HepG2 (cell line): Measurements from ENCODE around the gene MFSD12. TPM values are rescaled to one million over a fixed set of nuclear protein-coding genes. Genes with fewer than 3 reads are reported as not detected.

ENCODE experiments used
- ATAC-seq: fragments of 200-7000 bp; cut with Tn5 transposase; 3 replicates; pipeline ENCODE4 v1.9.1; 2020; ENCODE audit warnings: mild to moderate bottlenecking, moderate library complexity
- BruUV-seq: library from RNA; stranded (reverse); fragments of 400-500 nt; replicated peaks from 2 replicates; lab custom pipeline; 2021; lab: Mats Ljungman, UMichigan
- CTCF ChIA-PET: fragments of 300-600 bp; formaldehyde crosslinking; extraction: SDS; loops from one replicate; lab custom pipeline; 2021; ENCODE audit warnings: low total read pairs, inconsistent platforms, low intra/inter-chr PET ratio; lab: Yijun Ruan, JAX
- POLR2A ChIA-PET: fragments of 350-600 bp; sonication (Branson Sonifier 250); formaldehyde crosslinking; loops from one replicate; lab custom pipeline; 2020; ENCODE audit warnings: antibody characterized with exemption, inconsistent platforms; lab: Yijun Ruan, JAX
- DNase-seq: peaks from one replicate; pipeline ENCODE4 v3.0.0-alpha.2; 2015; ENCODE audit warnings: low spot score
- FAIRE-seq: peaks from 3 replicates; lab custom pipeline; 2011; peaks lifted over from hg19 to GRCh38; lab: Jason Lieb, UNC
- H2AFZ ChIP-seq: one replicate; pipeline ENCODE4 v1.6.1; 2011; ENCODE audit warnings: low read length, inconsistent platforms
- H3K27ac ChIP-seq: fragments of 300-600 bp; 3 replicates; pipeline ENCODE4 v1.8.0; 2011; ENCODE audit warnings: mixed run types, mild to moderate bottlenecking, mixed read lengths, low read length, inconsistent platforms; ENCODE audit not compliant: insufficient read depth; ENCODE audit errors: extremely low read length
- H3K27me3 ChIP-seq, 2 experiments: fragments of 200-600 bp in 1 of 2; 2 replicates in 1 of 2; 3 replicates in 1 of 2; pipeline versions ENCODE4 v1.6.0 to v1.8.0; 2011; ENCODE audit warnings: low read length in 2 of 2, mild to moderate bottlenecking in 2 of 2, moderate library complexity in 2 of 2, inconsistent platforms in 1 of 2; ENCODE audit not compliant: insufficient read depth in 2 of 2, control insufficient read depth in 1 of 2
- H3K36me3 ChIP-seq, 2 experiments: fragments of 200-600 bp in 1 of 2; replicated peaks in 1 of 2; 2 replicates in 1 of 2; 3 replicates in 1 of 2; pipeline versions ENCODE4 v1.5.1 to v1.8.0; 2011; ENCODE audit warnings: low read length in 2 of 2, inconsistent platforms in 1 of 2; ENCODE audit not compliant: insufficient read depth in 2 of 2, control insufficient read depth in 1 of 2
- H3K4me1 ChIP-seq: 2 replicates; pipeline ENCODE4 v1.5.1; 2012; ENCODE audit warnings: low read length, inconsistent platforms; ENCODE audit not compliant: insufficient read depth
- H3K4me2 ChIP-seq: 2 replicates; pipeline ENCODE4 v1.6.0; 2011; ENCODE audit warnings: low read depth, low read length, inconsistent platforms
- H3K4me3 ChIP-seq, 3 experiments: fragments of 200-600 bp in 1 of 3; sonication (generic), shearing (Covaris generic) in 1 of 3; replicated peaks in 1 of 3; 2 replicates each; pipeline ENCODE4 v1.5.1; 2011 to 2016; ENCODE audit warnings: low read length in 3 of 3, inconsistent platforms in 2 of 3, low read depth in 2 of 3, mild to moderate bottlenecking in 2 of 3, control low read depth in 1 of 3, mixed read lengths in 1 of 3; ENCODE audit not compliant: insufficient read depth in 1 of 3
- H3K79me2 ChIP-seq: one replicate; pipeline ENCODE4 v1.6.1; 2011; ENCODE audit warnings: low read length, inconsistent platforms; ENCODE audit not compliant: insufficient read depth
- H3K9ac ChIP-seq: 2 replicates; pipeline ENCODE4 v1.6.0; 2011; ENCODE audit warnings: mild to moderate bottlenecking, low read depth, low read length, inconsistent platforms; ENCODE audit not compliant: insufficient read depth
- H3K9me3 ChIP-seq: 2 replicates; pipeline ENCODE4 v1.5.1; 2012; ENCODE audit warnings: mild to moderate bottlenecking, low read length
- H4K20me1 ChIP-seq: 2 replicates; pipeline ENCODE4 v1.6.0; 2011; ENCODE audit warnings: inconsistent platforms, mild to moderate bottlenecking, low read length, moderate library complexity; ENCODE audit not compliant: insufficient read depth
- FLYWCH1 ChIP-seq: sonication (generic); formaldehyde crosslinking; IDR thresholded peaks from 2 replicates; pipeline ENCODE4 v1.8.1; 2023; ENCODE audit warnings: mild to moderate bottlenecking, missing genetic modification reagents
- FOXM1 ChIP-seq: sonication (generic); formaldehyde crosslinking; IDR thresholded peaks from 2 replicates; pipeline ENCODE4 v1.5.0; 2020; ENCODE audit warnings: missing genetic modification reagents
- HOXA5 ChIP-seq: sonication (generic); formaldehyde crosslinking; IDR thresholded peaks from 2 replicates; pipeline ENCODE4 v1.4.0; 2020; ENCODE audit warnings: missing genetic modification reagents
- NCOA2 ChIP-seq: sonication (generic); formaldehyde crosslinking; IDR thresholded peaks from 2 replicates; pipeline ENCODE4 v1.8.0; 2022; ENCODE audit warnings: inconsistent platforms
- PLRG1 ChIP-seq: fragments of 450-650 bp; conservative IDR thresholded peaks from 2 replicates; pipeline ENCODE4 v1.6.1; 2016
- TAF1 ChIP-seq: sonication (generic); formaldehyde crosslinking; IDR thresholded peaks from 2 replicates; pipeline ENCODE4 v1.4.0; 2020; ENCODE audit warnings: missing genetic modification reagents
- TCF7 ChIP-seq: sonication (generic); IDR thresholded peaks from 2 replicates; pipeline ENCODE4 v1.6.1; 2016; ENCODE audit warnings: antibody characterized with exemption, low read depth
- TP53 ChIP-seq: sonication (generic); formaldehyde crosslinking; conservative IDR thresholded peaks from 2 replicates; pipeline ENCODE4 v1.4.0; 2020; ENCODE audit warnings: missing genetic modification reagents
- ZNF282 ChIP-seq: fragments of 450-650 bp; IDR thresholded peaks from 2 replicates; pipeline ENCODE4 v1.6.1; 2018; ENCODE audit not compliant: partially characterized antibody
- ZSCAN30 ChIP-seq: sonication (generic); formaldehyde crosslinking; IDR thresholded peaks from 2 replicates; pipeline ENCODE4 v1.5.0; 2020; ENCODE audit warnings: mild to moderate bottlenecking, missing genetic modification reagents
- WGBS: methylation state at CpG from one replicate; pipeline ENCODE4 v1.1.6; 2017; ENCODE audit warnings: low lambda C conversion rate; 5-methylcytosine and 5-hydroxymethylcytosine counted together
- in situ Hi-C: cut with HindIII; loops from 2 replicates; pipeline ENCODE4 v1.10.0; 2017; ENCODE audit warnings: low pct_unique_long_range_greater_than_20kb; ENCODE audit not compliant: extremely low pct_ligation_motif_present
- intact Hi-C: fragments of 100-400 bp; cut with micrococcal nuclease; formaldehyde crosslinking; loops from one replicate; pipeline ENCODE4 v1.10.0; 2022; ENCODE audit not compliant: unreplicated experiment
- polyA plus RNA-seq, 8 experiments: library from polyadenylated mRNA; depleted of rRNA in 3 of 8; stranded (reverse) in 7 of 8; unstranded in 1 of 8; fragments of >200 nt; fragmentation: Illumina TruSeq in 4 of 8; extraction: Trizol in 4 of 8; gene quantifications; 2 replicates each; pipeline versions ENCODE4 v1.2.1 to v1.2.3, GENCODE V29; 2011 to 2016; ENCODE audit warnings: low read depth in 4 of 8, missing spikeins in 1 of 8, mixed read lengths in 1 of 8; ENCODE audit not compliant: insufficient read depth in 1 of 8
- total RNA-seq, 5 experiments: library from RNA; depleted of rRNA; stranded (reverse); fragments of >200 nt; fragmentation: Illumina TruSeq; extraction: Trizol; gene quantifications; 2 replicates each; pipeline ENCODE4 v1.2.3, GENCODE V29; 2016; ENCODE audit warnings: low read depth in 1 of 5
- TF ChIP-seq, protein P1 (sequence below): sonication (generic); formaldehyde crosslinking; IDR thresholded peaks from 2 replicates; pipeline ENCODE4 v1.4.0; 2020; ENCODE audit warnings: missing genetic modification reagents, borderline replicate concordance
- TF ChIP-seq, protein P2 (sequence below): fragments of 450-650 bp; IDR thresholded peaks from 2 replicates; pipeline ENCODE4 v1.6.1; 2017; ENCODE audit warnings: mild to moderate bottlenecking
- TF ChIP-seq, protein P3 (sequence below): sonication (generic); formaldehyde crosslinking; IDR thresholded peaks from 2 replicates; pipeline ENCODE4 v1.9.0; 2021; ENCODE audit warnings: mild to moderate bottlenecking, missing genetic modification reagents

MFSD12 gene
- total and polyA plus RNA-seq, 2 of the 13 experiments (the other 11 are each of a cell fraction or from before 2014, with no cell fraction given) = 27.2 to 29.1 TPM

DNA sequence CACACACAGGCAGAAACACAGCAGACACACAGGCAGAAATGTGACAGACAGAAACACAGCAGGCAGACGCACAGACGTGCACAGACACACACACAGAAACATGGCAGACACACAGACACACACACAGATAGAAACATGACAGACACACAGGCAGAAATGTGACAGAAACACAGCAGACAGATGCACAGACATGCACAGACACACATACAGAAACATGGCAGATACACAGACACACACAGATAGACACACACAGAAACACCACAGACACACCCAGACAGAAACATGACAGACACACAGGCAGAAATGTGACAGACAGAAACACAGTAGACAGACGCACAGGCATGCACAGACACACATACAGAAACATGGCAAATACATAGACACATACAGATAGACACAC lies 48.0 kb upstream of the MFSD12 start:
- DNase-seq (no peak), ATAC-seq (no peak), FAIRE-seq (no peak)
- Histone ChIP-seq H3K36me3 (no peaks in the 10 kb centered on the region), H3K27me3 (peaks cover 0 to 29% of the 10 kb centered on the region in 2 experiments; a peak in 2 of 5 replicates), H3K9ac (no peak overlapping the region), H3K4me2 (peak overlapping the region; percentile 67), H2AFZ (no peak overlapping the region), H3K4me3 (peak overlapping the region in 1 of 3 experiments; percentile 68; a peak in 1 of 6 replicates), H4K20me1 (no peaks in the 10 kb centered on the region), H3K79me2 (no peaks in the 10 kb centered on the region), H3K27ac (no peak overlapping the region), H3K9me3 (no peaks in the 10 kb centered on the region), H3K4me1 (peaks cover 48% of the 10 kb centered on the region)
- ChIA-PET POLR2A (no interaction called here), CTCF (no interaction called here)
- 10% methylated on average over 3 of the region's 3 CpGs for WGBS
- in situ Hi-C loops (no loop called here), intact Hi-C loops (no loop called here)
- BruUV-seq = no TSS peak
- peak; percentile 14 for TF ChIP-seq ZNF282
- TF ChIP-seq FOXM1 = no peak
- TF ChIP-seq FLYWCH1 = no peak
- TF ChIP-seq, protein P1, sequence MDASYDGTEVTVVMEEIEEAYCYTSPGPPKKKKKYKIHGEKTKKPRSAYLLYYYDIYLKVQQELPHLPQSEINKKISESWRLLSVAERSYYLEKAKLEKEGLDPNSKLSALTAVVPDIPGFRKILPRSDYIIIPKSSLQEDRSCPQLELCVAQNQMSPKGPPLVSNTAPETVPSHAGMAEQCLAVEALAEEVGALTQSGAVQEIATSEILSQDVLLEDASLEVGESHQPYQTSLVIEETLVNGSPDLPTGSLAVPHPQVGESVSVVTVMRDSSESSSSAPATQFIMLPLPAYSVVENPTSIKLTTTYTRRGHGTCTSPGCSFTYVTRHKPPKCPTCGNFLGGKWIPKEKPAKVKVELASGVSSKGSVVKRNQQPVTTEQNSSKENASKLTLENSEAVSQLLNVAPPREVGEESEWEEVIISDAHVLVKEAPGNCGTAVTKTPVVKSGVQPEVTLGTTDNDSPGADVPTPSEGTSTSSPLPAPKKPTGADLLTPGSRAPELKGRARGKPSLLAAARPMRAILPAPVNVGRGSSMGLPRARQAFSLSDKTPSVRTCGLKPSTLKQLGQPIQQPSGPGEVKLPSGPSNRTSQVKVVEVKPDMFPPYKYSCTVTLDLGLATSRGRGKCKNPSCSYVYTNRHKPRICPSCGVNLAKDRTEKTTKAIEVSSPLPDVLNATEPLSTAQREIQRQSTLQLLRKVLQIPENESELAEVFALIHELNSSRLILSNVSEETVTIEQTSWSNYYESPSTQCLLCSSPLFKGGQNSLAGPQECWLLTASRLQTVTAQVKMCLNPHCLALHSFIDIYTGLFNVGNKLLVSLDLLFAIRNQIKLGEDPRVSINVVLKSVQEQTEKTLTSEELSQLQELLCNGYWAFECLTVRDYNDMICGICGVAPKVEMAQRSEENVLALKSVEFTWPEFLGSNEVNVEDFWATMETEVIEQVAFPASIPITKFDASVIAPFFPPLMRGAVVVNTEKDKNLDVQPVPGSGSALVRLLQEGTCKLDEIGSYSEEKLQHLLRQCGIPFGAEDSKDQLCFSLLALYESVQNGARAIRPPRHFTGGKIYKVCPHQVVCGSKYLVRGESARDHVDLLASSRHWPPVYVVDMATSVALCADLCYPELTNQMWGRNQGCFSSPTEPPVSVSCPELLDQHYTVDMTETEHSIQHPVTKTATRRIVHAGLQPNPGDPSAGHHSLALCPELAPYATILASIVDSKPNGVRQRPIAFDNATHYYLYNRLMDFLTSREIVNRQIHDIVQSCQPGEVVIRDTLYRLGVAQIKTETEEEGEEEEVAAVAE (CRISPR knock-in tag) = no peak
- TF ChIP-seq TCF7 = no peak
- TF ChIP-seq, protein P2, sequence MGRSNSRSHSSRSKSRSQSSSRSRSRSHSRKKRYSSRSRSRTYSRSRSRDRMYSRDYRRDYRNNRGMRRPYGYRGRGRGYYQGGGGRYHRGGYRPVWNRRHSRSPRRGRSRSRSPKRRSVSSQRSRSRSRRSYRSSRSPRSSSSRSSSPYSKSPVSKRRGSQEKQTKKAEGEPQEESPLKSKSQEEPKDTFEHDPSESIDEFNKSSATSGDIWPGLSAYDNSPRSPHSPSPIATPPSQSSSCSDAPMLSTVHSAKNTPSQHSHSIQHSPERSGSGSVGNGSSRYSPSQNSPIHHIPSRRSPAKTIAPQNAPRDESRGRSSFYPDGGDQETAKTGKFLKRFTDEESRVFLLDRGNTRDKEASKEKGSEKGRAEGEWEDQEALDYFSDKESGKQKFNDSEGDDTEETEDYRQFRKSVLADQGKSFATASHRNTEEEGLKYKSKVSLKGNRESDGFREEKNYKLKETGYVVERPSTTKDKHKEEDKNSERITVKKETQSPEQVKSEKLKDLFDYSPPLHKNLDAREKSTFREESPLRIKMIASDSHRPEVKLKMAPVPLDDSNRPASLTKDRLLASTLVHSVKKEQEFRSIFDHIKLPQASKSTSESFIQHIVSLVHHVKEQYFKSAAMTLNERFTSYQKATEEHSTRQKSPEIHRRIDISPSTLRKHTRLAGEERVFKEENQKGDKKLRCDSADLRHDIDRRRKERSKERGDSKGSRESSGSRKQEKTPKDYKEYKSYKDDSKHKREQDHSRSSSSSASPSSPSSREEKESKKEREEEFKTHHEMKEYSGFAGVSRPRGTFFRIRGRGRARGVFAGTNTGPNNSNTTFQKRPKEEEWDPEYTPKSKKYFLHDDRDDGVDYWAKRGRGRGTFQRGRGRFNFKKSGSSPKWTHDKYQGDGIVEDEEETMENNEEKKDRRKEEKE = no peak
- no peak for TF ChIP-seq HOXA5
- no peak for TF ChIP-seq TP53 (CRISPR knock-in tag)
- no peak for TF ChIP-seq NCOA2
- 0 out of 2 replicates have a peak, but pooled peaks have one; percentile 26 for TF ChIP-seq PLRG1
- TF ChIP-seq ZSCAN30 = no peak
- TF ChIP-seq, protein P3, sequence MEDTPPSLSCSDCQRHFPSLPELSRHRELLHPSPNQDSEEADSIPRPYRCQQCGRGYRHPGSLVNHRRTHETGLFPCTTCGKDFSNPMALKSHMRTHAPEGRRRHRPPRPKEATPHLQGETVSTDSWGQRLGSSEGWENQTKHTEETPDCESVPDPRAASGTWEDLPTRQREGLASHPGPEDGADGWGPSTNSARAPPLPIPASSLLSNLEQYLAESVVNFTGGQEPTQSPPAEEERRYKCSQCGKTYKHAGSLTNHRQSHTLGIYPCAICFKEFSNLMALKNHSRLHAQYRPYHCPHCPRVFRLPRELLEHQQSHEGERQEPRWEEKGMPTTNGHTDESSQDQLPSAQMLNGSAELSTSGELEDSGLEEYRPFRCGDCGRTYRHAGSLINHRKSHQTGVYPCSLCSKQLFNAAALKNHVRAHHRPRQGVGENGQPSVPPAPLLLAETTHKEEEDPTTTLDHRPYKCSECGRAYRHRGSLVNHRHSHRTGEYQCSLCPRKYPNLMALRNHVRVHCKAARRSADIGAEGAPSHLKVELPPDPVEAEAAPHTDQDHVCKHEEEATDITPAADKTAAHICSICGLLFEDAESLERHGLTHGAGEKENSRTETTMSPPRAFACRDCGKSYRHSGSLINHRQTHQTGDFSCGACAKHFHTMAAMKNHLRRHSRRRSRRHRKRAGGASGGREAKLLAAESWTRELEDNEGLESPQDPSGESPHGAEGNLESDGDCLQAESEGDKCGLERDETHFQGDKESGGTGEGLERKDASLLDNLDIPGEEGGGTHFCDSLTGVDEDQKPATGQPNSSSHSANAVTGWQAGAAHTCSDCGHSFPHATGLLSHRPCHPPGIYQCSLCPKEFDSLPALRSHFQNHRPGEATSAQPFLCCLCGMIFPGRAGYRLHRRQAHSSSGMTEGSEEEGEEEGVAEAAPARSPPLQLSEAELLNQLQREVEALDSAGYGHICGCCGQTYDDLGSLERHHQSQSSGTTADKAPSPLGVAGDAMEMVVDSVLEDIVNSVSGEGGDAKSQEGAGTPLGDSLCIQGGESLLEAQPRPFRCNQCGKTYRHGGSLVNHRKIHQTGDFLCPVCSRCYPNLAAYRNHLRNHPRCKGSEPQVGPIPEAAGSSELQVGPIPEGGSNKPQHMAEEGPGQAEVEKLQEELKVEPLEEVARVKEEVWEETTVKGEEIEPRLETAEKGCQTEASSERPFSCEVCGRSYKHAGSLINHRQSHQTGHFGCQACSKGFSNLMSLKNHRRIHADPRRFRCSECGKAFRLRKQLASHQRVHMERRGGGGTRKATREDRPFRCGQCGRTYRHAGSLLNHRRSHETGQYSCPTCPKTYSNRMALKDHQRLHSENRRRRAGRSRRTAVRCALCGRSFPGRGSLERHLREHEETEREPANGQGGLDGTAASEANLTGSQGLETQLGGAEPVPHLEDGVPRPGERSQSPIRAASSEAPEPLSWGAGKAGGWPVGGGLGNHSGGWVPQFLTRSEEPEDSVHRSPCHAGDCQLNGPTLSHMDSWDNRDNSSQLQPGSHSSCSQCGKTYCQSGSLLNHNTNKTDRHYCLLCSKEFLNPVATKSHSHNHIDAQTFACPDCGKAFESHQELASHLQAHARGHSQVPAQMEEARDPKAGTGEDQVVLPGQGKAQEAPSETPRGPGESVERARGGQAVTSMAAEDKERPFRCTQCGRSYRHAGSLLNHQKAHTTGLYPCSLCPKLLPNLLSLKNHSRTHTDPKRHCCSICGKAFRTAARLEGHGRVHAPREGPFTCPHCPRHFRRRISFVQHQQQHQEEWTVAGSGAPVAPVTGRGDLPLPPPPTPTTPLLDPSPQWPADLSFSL (CRISPR knock-in tag) = peak; percentile 33; the same call in 1 of the 2 replicates
- no peak for TF ChIP-seq TAF1
